HFFc6 (cell line): ENCODE results near the gene PAK1. TPM values are rescaled to one million over a fixed set of nuclear protein-coding genes. Genes with fewer than 3 reads are reported as not detected.

Experiments used
- DNase-seq: peaks from one replicate; pipeline ENCODE4 v3.0.0-alpha.2; 2018
- H3K27ac Mint-ChIP-seq: 2 replicates; pipeline ENCODE4 v1.8.0; 2020; ENCODE audit warnings: mild to moderate bottlenecking, mixed read lengths
- H3K27me3 Mint-ChIP-seq: 2 replicates; pipeline ENCODE4 v1.8.0; 2021; ENCODE audit warnings: mild to moderate bottlenecking, moderate library complexity, mixed read lengths; ENCODE audit not compliant: insufficient read depth
- H3K36me3 Mint-ChIP-seq: 2 replicates; pipeline ENCODE4 v1.8.0; 2021; ENCODE audit warnings: low read depth, mixed read lengths
- H3K4me1 Mint-ChIP-seq: 2 replicates; pipeline ENCODE4 v1.8.0; 2020; ENCODE audit warnings: low read depth, mixed read lengths
- H3K4me3 Mint-ChIP-seq: 2 replicates; pipeline ENCODE4 v1.8.0; 2020; ENCODE audit warnings: mild to moderate bottlenecking, moderate library complexity, mixed read lengths
- H3K9me3 Mint-ChIP-seq: 2 replicates; pipeline ENCODE4 v1.8.0; 2020; ENCODE audit warnings: mild to moderate bottlenecking, mixed read lengths
- CTCF ChIP-seq: fragments of 200-600 bp; sonication (generic); IDR thresholded peaks from 2 replicates; pipeline ENCODE4 v1.5.0; 2021; ENCODE audit warnings: antibody characterized with exemption, mild to moderate bottlenecking
- total RNA-seq, 6 experiments: library from RNA; stranded (reverse); fragmentation: NEBNext Ultra II Directional; extraction: Animal tissue kit (Norgen Biotek cat#: 25700); gene quantifications; 2 replicates in 1 of 6; 3 replicates in 5 of 6; pipeline ENCODE4 v1.2.3, GENCODE V29; 2021

PAK1 gene
- total RNA-seq, 6 experiments from 2014 or later: 41.7 to 52.2 (median 48.8) TPM

GRCh38 chr11:77312107-77312506 is 161.8 kb downstream of the PAK1 start:
- Mint-ChIP-seq H3K27me3 (peaks cover 2% of the 10 kb centered on the region; the same call in 1 of the 2 replicates), H3K4me3 (no peak overlapping the region), H3K27ac (peak overlapping the region; percentile 58; the same call in 1 of the 2 replicates), H3K9me3 (no peaks in the 10 kb centered on the region), H3K4me1 (peaks cover 51% of the 10 kb centered on the region), H3K36me3 (no peaks in the 10 kb centered on the region)
- no peak for DNase-seq
- TF ChIP-seq CTCF: no peak

- DNase-seq: no peak
- H3K4me3 Mint-ChIP-seq: no peak overlapping the region
- H3K36me3 Mint-ChIP-seq: no peaks in the 10 kb centered on the region
- peaks cover 47% of the 10 kb centered on the region for H3K4me1 Mint-ChIP-seq
- peaks cover 2% of the 10 kb centered on the region; the same call in 1 of the 2 replicates for H3K27me3 Mint-ChIP-seq
- peak overlapping the region; percentile 58; the same call in 1 of the 2 replicates for H3K27ac Mint-ChIP-seq
- TF ChIP-seq CTCF: no peak
- no peaks in the 10 kb centered on the region for H3K9me3 Mint-ChIP-seq
Observed at GRCh38 chr11:77311701-77312100, 162.2 kb downstream of the PAK1 start.

- TF ChIP-seq CTCF: no peak
- Mint-ChIP-seq H3K27ac (no peak overlapping the region), H3K36me3 (no peaks in the 10 kb centered on the region), H3K4me1 (peaks cover 40% of the 10 kb centered on the region), H3K4me3 (no peak overlapping the region), H3K27me3 (peaks cover 2% of the 10 kb centered on the region; the same call in 1 of the 2 replicates), H3K9me3 (no peaks in the 10 kb centered on the region)
- no peak for DNase-seq
Observed at GRCh38 chr11:77310721-77311120, 163.2 kb downstream of the PAK1 start.

GRCh38 chr11:77309401-77310085 is 164.4 kb downstream of the PAK1 start:
- Mint-ChIP-seq H3K9me3 (no peaks in the 10 kb centered on the region), H3K36me3 (no peaks in the 10 kb centered on the region), H3K27me3 (peaks cover 2% of the 10 kb centered on the region; the same call in 1 of the 2 replicates), H3K4me1 (peaks cover 40% of the 10 kb centered on the region), H3K27ac (peak overlapping the region; percentile 32), H3K4me3 (no peak overlapping the region)
- DNase-seq: no peak
- no peak for TF ChIP-seq CTCF

GRCh38 chr11:77308838-77309237 is 165.1 kb downstream of the PAK1 start:
- no peak for DNase-seq
- H3K27ac Mint-ChIP-seq: peak overlapping the region; percentile 32
- TF ChIP-seq CTCF: no peak
- no peaks in the 10 kb centered on the region for H3K36me3 Mint-ChIP-seq
- no peaks in the 10 kb centered on the region for H3K9me3 Mint-ChIP-seq
- no peak overlapping the region for H3K4me3 Mint-ChIP-seq
- peaks cover 37% of the 10 kb centered on the region for H3K4me1 Mint-ChIP-seq
- peaks cover 2% of the 10 kb centered on the region; the same call in 1 of the 2 replicates for H3K27me3 Mint-ChIP-seq
